ENCODE results near the gene OR51T1.

- TF ChIP-seq, protein P1, sequence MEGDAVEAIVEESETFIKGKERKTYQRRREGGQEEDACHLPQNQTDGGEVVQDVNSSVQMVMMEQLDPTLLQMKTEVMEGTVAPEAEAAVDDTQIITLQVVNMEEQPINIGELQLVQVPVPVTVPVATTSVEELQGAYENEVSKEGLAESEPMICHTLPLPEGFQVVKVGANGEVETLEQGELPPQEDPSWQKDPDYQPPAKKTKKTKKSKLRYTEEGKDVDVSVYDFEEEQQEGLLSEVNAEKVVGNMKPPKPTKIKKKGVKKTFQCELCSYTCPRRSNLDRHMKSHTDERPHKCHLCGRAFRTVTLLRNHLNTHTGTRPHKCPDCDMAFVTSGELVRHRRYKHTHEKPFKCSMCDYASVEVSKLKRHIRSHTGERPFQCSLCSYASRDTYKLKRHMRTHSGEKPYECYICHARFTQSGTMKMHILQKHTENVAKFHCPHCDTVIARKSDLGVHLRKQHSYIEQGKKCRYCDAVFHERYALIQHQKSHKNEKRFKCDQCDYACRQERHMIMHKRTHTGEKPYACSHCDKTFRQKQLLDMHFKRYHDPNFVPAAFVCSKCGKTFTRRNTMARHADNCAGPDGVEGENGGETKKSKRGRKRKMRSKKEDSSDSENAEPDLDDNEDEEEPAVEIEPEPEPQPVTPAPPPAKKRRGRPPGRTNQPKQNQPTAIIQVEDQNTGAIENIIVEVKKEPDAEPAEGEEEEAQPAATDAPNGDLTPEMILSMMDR (IDR thresholded peaks at IDR 0.05): no peak
- TF ChIP-seq POLR2A (IDR thresholded peaks at IDR 0.05) (no peak), EP300 (IDR thresholded peaks at IDR 0.05) (no peak)
These were observed 42.5 kb downstream of the OR51T1 start, which contains the start of gene OR51G1 for GRCh38 chr11:4924239-4924638.

Data from suprapubic skin (tissue), 3 donors.